ENCODE results near the gene SLC25A10.

DNA sequence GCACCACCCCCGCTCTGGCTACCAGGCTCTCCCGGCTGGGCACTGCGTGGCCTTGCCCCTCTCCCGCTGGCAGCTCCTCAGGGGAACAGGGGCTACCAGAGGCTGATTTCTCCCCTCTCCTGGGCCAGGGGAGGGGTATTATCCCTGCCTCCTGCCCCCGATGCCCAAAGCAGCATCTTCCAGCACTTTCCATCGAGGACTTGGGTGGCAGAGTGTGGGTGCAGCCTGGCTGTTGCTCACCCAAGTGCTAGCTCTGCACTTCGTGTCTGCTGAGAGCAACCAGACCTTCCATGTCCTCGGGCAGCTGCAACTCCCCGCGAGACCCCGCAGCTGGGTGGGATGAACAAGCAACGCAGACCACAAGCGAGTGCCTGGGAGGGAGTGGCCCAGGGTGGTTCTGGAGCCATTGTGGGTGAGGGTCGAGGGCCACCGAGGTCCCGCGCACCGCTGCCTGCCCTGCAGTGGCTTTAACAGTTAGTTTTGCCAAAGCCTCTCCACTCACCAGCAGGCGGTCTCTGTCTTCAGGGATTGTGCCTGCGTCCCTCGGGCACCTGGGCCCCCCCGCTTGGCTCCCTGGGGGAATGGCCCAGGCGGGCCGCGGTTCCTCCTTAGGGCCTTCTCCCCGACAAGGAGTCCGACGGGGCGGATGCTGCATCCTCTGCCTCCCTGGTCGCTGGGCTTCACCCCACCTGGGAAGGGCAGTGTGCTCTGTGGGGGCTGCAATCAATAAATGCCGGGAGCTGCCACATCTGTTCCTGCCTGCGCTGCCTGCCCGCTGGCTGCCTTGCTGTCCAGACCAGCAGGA is 8.4 kb downstream of the SLC25A10 start:
- TF ChIP-seq, protein P1, sequence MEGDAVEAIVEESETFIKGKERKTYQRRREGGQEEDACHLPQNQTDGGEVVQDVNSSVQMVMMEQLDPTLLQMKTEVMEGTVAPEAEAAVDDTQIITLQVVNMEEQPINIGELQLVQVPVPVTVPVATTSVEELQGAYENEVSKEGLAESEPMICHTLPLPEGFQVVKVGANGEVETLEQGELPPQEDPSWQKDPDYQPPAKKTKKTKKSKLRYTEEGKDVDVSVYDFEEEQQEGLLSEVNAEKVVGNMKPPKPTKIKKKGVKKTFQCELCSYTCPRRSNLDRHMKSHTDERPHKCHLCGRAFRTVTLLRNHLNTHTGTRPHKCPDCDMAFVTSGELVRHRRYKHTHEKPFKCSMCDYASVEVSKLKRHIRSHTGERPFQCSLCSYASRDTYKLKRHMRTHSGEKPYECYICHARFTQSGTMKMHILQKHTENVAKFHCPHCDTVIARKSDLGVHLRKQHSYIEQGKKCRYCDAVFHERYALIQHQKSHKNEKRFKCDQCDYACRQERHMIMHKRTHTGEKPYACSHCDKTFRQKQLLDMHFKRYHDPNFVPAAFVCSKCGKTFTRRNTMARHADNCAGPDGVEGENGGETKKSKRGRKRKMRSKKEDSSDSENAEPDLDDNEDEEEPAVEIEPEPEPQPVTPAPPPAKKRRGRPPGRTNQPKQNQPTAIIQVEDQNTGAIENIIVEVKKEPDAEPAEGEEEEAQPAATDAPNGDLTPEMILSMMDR (IDR thresholded peaks at IDR 0.05) = no peak
- no peak for TF ChIP-seq POLR2A (IDR thresholded peaks at IDR 0.05)
